T-cell (primary cell): Measurements from ENCODE around the gene B4GALNT1. TPM values are rescaled to one million over a fixed set of nuclear protein-coding genes. Genes with fewer than 3 reads are reported as not detected.
"Not testable (repeated sequence)": the region's sequence is repeated elsewhere in the genome, so short reads cannot be mapped to it uniquely, and the experiment has no call there.

ENCODE experiments used
- ATAC-seq, 4 experiments: fragments of 200-7000 bp in 3 of 4; fragments of 150-1000 bp in 1 of 4; cut with Tn5 transposase; replicated peaks in 1 of 4; 1 replicate in 3 of 4; 2 replicates in 1 of 4; pipeline ENCODE4 v1.10.0; 2021; ENCODE audit warnings: moderate library complexity in 3 of 4, mild to moderate bottlenecking in 2 of 4, moderate number of reproducible peaks in 1 of 4
- CTCF ChIA-PET, 2 donors: fragments of 300-600 bp; sonication (Branson Sonifier 250); formaldehyde crosslinking; loops; one replicate each; lab custom pipeline; 2022; ENCODE audit warnings: antibody characterized with exemption in 2 of 2; lab: Charles Lee
- POLR2A ChIA-PET, 2 donors: fragments of 300-600 bp; sonication (Branson Sonifier 250); formaldehyde crosslinking; loops; one replicate each; lab custom pipeline; 2022; ENCODE audit warnings: antibody characterized with exemption in 2 of 2; lab: Charles Lee
- DNase-seq, 35 experiments: peaks; one replicate each; pipeline versions ENCODE4 v3.0.0 to v3.0.0-alpha.2; 2013 to 2023
- H3K27ac ChIP-seq: one replicate; pipeline ENCODE4 v1.5.1; 2013; ENCODE audit warnings: low read length
- H3K27me3 ChIP-seq, 2 experiments: replicated peaks in 1 of 2; 1 replicate in 1 of 2; 2 replicates in 1 of 2; pipeline versions ENCODE4 v1.6.1 to v1.7.0; 2013; ENCODE audit warnings: low read length in 1 of 2, mixed read lengths in 1 of 2; ENCODE audit not compliant: control insufficient read depth in 2 of 2, insufficient read depth in 2 of 2; ENCODE audit errors: extremely low read depth in 1 of 2
- H3K36me3 ChIP-seq, 2 donors: 1 replicate in 1 of 2; 2 replicates in 1 of 2; pipeline versions ENCODE4 v1.6.1 to v1.7.0; 2013; ENCODE audit warnings: low read length in 1 of 2; ENCODE audit not compliant: control insufficient read depth in 2 of 2, insufficient read depth in 1 of 2; ENCODE audit errors: extremely low read depth in 1 of 2
- H3K4me1 ChIP-seq, 2 experiments: 1 replicate in 1 of 2; 2 replicates in 1 of 2; pipeline versions ENCODE4 v1.6.1 to v1.7.0; 2013; ENCODE audit warnings: low read length in 2 of 2, mixed read lengths in 1 of 2; ENCODE audit not compliant: insufficient read depth in 2 of 2, control insufficient read depth in 1 of 2; ENCODE audit errors: extremely low read depth in 1 of 2
- H3K4me3 ChIP-seq, 2 donors: 1 replicate in 1 of 2; 2 replicates in 1 of 2; pipeline versions ENCODE4 v1.5.1 to v1.7.0; 2013; ENCODE audit warnings: mild to moderate bottlenecking in 2 of 2, low read length in 1 of 2, moderate library complexity in 1 of 2; ENCODE audit not compliant: control insufficient read depth in 1 of 2; ENCODE audit errors: extremely low read depth in 1 of 2
- H3K9me3 ChIP-seq: 2 replicates; pipeline ENCODE4 v1.7.0; 2013
- H3K27ac Mint-ChIP-seq, 2 donors: one replicate each; pipeline ENCODE4 v1.8.0; 2020 to 2021; ENCODE audit warnings: mild to moderate bottlenecking in 2 of 2, mixed read lengths in 2 of 2
- H3K27me3 Mint-ChIP-seq, 2 donors: one replicate each; pipeline ENCODE4 v1.8.0; 2021 to 2022; ENCODE audit warnings: mixed read lengths in 2 of 2
- H3K36me3 Mint-ChIP-seq: one replicate; pipeline ENCODE4 v1.8.0; 2021; ENCODE audit warnings: mixed read lengths
- H3K4me1 Mint-ChIP-seq, 3 donors: one replicate each; pipeline ENCODE4 v1.8.0; 2020 to 2022; ENCODE audit warnings: mixed read lengths in 3 of 3, mild to moderate bottlenecking in 1 of 3
- H3K4me3 Mint-ChIP-seq, 3 donors: one replicate each; pipeline ENCODE4 v1.8.0; 2020 to 2022; ENCODE audit warnings: mild to moderate bottlenecking in 3 of 3, mixed read lengths in 3 of 3, moderate library complexity in 3 of 3
- H3K9me3 Mint-ChIP-seq, 3 donors: one replicate each; pipeline ENCODE4 v1.8.0; 2020 to 2022; ENCODE audit warnings: mixed read lengths in 3 of 3
- WGBS: methylation state at CpG from one replicate; pipeline ENCODE4 v1.1.5; 2013; ENCODE audit warnings: missing lambda C conversion rate; ENCODE audit not compliant: insufficient coverage; 5-methylcytosine and 5-hydroxymethylcytosine counted together
- total RNA-seq, 35 experiments: library from RNA in 6 of 35; stranded (reverse) in 6 of 35; fragments of 120-200 nt in 1 of 35; gene quantifications; one replicate each; pipeline versions ENCODE4 v1.2.1 to v1.2.4 and lab custom pipeline; 2013 to 2026

The B4GALNT1 gene
- total RNA-seq, 5 donors from 2014 or later (not counting 1 experiment from before 2014, with no cell fraction given) = 0.16 to 0.54 (median 0.26) TPM; not detected in 2

GRCh38 chr12:57640175-57641042, 7.4 kb upstream of the B4GALNT1 start:
- ChIA-PET CTCF (interaction anchor here in 1 of 2 donors (0.6 kb wide), 1 partner anchor 45 kb away, joined by 3 read pairs; no protein-coding TSS in a partner anchor), POLR2A (no interaction called here)
- H3K4me3 Mint-ChIP-seq = no peak overlapping the region
- Histone ChIP-seq H3K4me1 (no peaks in the 10 kb centered on the region), H3K27me3 (peaks cover 0 to 24% of the 10 kb centered on the region in 2 experiments), H3K9me3 (no peaks in the 10 kb centered on the region), H3K4me3 (no peak overlapping the region), H3K27ac (no peak overlapping the region), H3K36me3 (no peaks in the 10 kb centered on the region)
- WGBS = 82% methylated on average over 5 of the region's 7 CpGs
- DNase-seq = no peak
- no peak overlapping the region for H3K27ac Mint-ChIP-seq
- peaks cover 13 to 21% of the 10 kb centered on the region in 2 donors for H3K27me3 Mint-ChIP-seq
- no peaks in the 10 kb centered on the region for H3K36me3 Mint-ChIP-seq
- ATAC-seq = no peak
- H3K9me3 Mint-ChIP-seq = no peaks in the 10 kb centered on the region
- no peaks in the 10 kb centered on the region for H3K4me1 Mint-ChIP-seq

DNA sequence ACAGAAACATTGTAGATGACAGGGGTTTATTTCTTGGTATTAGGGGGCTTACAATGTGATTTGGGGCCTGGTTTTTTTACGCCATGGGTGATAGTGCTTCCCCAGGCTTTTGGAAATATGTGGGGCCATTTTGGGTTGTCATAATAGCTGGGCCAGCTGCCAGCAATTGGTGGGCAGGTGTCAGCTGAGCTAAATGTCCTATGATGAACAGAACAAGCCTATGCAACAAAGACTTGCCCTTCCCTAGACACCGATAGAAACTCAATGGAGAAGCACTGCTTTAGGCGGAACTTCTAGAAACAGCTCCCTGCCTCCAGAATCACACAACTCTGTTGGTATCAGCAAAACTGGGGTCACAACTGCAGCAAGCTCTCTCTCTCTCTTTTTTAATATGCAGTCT, 5.1 kb upstream of the B4GALNT1 start:
- H3K36me3 ChIP-seq = no peaks in the 10 kb centered on the region
- no peak overlapping the region for H3K4me3 ChIP-seq
- Mint-ChIP-seq H3K4me3 (no peak overlapping the region), H3K9me3 (no peaks in the 10 kb centered on the region), H3K27ac (no peak overlapping the region), H3K27me3 (peaks cover 16 to 33% of the 10 kb centered on the region in 2 donors), H3K36me3 (no peaks in the 10 kb centered on the region), H3K4me1 (peaks cover 0 to 5% (median 5%) of the 10 kb centered on the region in 3 donors)
- peaks cover 3 to 33% of the 10 kb centered on the region in 2 experiments for H3K27me3 ChIP-seq
- CTCF ChIA-PET = interaction anchor here in 1 of 2 donors (0.8 to 1.2 kb wide), 3 partner anchors 55 to 179 kb away, joined by 3 to 4 read pairs (median 4); no protein-coding TSS in a partner anchor
- DNase-seq (no peak), ATAC-seq (no peak)
- no peak overlapping the region for H3K27ac ChIP-seq
- peaks cover 0 to 3% of the 10 kb centered on the region in 2 experiments for H3K4me1 ChIP-seq
- 100% methylated on average over 1 of the region's 3 CpGs for WGBS
- POLR2A ChIA-PET = interaction anchor here in 1 of 2 donors (0.9 kb wide), 1 partner anchor 158 kb away, joined by 3 read pairs; the partner anchor contains the start of gene ARHGAP9
- no peaks in the 10 kb centered on the region for H3K9me3 ChIP-seq

DNA sequence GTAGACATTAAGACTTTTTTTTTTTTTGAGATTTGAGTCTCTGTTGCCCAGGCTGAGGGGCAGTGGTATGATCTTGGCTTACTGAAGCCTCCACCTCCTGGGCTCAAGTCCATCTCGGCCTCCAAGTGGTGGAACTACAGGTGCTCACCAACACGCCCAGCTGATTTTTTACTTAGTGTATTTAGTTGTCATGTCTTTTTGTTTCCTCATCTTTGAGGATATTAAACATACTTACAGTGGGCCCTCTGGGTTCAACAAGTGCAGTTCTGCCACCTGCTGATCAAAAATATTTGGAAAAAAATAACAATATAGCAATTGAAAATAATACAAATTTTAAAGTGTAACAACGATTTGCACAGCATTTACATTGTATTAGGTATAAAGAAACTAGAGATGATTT, 4.4 kb upstream of the B4GALNT1 start:
- DNase-seq (no peak), ATAC-seq (no peak)
- H3K27ac ChIP-seq = no peak overlapping the region
- CTCF ChIA-PET = interaction anchor here in 1 of 2 donors (0.8 to 1.2 kb wide), 3 partner anchors 54 to 178 kb away, joined by 3 to 4 read pairs (median 4); no protein-coding TSS in a partner anchor
- Mint-ChIP-seq H3K27ac (no peak overlapping the region), H3K4me1 (peaks cover 0 to 6% (median 5%) of the 10 kb centered on the region in 3 donors), H3K36me3 (no peaks in the 10 kb centered on the region), H3K9me3 (no peaks in the 10 kb centered on the region), H3K27me3 (peaks cover 16 to 34% of the 10 kb centered on the region in 2 donors), H3K4me3 (no peak overlapping the region)
- peaks cover 0 to 10% of the 10 kb centered on the region in 2 experiments for H3K4me1 ChIP-seq
- WGBS = no CpG with 5 or more reads among the region's 3 CpGs
- POLR2A ChIA-PET = interaction anchor here in 1 of 2 donors (0.9 kb wide), 1 partner anchor 157 kb away, joined by 3 read pairs; the partner anchor contains the start of gene ARHGAP9
- no peaks in the 10 kb centered on the region for H3K9me3 ChIP-seq
- peaks cover 3 to 36% of the 10 kb centered on the region in 2 experiments for H3K27me3 ChIP-seq
- no peaks in the 10 kb centered on the region for H3K36me3 ChIP-seq
- H3K4me3 ChIP-seq = no peak overlapping the region

- DNase-seq, H3K4me3 Mint-ChIP-seq, H3K27ac ChIP-seq, H3K36me3 ChIP-seq, POLR2A ChIA-PET, H3K4me1 Mint-ChIP-seq, ATAC-seq, CTCF ChIA-PET, H3K9me3 Mint-ChIP-seq, H3K4me3 ChIP-seq, H3K36me3 Mint-ChIP-seq, H3K27ac Mint-ChIP-seq, H3K9me3 ChIP-seq: not testable (repeated sequence)
- peaks cover 20 to 35% of the 10 kb centered on the region in 2 donors for H3K27me3 Mint-ChIP-seq
- 100% methylated on average over 1 of the region's 9 CpGs for WGBS
- peaks cover 3 to 43% of the 10 kb centered on the region in 2 experiments for H3K27me3 ChIP-seq
- peaks cover 0 to 16% of the 10 kb centered on the region in 2 experiments for H3K4me1 ChIP-seq
Observed at GRCh38 chr12:57636731-57637130, 3.7 kb upstream of the B4GALNT1 start.

DNA sequence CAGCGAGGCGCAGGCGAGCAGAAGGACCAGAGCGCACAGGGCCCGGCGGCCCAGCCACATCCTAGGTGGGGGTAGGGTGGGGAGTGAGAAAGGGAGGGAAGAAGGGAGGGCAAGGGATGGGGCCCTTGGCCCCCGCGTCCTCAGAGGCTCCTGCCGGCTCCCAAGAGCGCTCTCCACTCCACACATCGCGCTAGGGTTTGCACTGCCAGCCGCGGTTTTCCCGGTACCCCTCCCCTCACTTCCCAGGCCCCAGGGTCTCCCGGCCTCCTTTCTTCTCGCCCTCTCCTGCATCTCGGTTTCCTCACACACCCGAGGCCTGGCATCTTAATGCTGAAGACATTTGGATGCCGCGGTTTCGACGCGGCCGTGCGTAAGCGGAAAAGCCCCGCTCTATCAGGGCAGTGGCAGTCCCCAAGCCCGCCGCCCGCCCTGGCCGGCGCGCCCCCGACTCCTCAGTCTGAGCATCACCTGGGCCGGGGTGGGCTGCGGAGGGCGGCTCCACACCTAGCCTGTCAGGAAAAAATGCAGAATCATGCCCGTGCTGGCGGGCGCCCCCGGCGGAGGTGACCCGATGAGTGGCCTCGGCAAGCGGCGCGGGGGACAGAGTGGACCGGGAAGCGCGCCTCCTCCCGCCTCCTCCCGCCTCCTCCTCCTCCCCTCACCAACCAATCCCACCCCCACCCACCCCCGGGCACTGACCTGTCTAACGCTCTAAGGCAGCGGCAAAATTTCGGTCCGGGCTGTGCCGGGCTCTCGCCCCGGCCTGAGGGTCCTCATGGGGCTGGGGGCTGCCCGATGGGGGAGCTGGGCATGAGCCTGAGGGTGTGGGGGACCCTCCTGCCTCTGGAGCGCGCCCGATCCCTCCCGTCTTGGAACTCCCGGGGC, 686 bp downstream of the B4GALNT1 start:
- Mint-ChIP-seq H3K36me3 (no peaks in the 10 kb centered on the region), H3K4me1 (peaks cover 0 to 17% (median 13%) of the 10 kb centered on the region in 3 donors), H3K4me3 (peak overlapping the region; percentile 47 to 73 (median 56)), H3K27ac (no peak overlapping the region), H3K9me3 (no peaks in the 10 kb centered on the region), H3K27me3 (peaks cover 30 to 58% of the 10 kb centered on the region in 2 donors)
- Histone ChIP-seq H3K4me1 (peaks cover 0 to 27% of the 10 kb centered on the region in 2 experiments), H3K36me3 (no peaks in the 10 kb centered on the region), H3K27me3 (peaks cover 10 to 76% of the 10 kb centered on the region in 2 experiments), H3K27ac (no peak overlapping the region), H3K4me3 (peak overlapping the region; percentile 51 to 53), H3K9me3 (no peaks in the 10 kb centered on the region)
- peak in 6 of 35 experiments; percentile 18 to 55 (median 26) for DNase-seq
- CTCF ChIA-PET = interaction anchor here (0.6 to 1.7 kb wide), 12 partner anchors 10 to 205 kb away, joined by 3 to 11 read pairs (median 3); partner anchors contain the start of genes ARHGEF25 (in 1 of the 2) and PIP4K2C (in 1 of the 2)
- POLR2A ChIA-PET = no interaction called here
- 1% methylated on average over 42 of the region's 67 CpGs for WGBS
- ATAC-seq = peak; percentile 15 to 44 (median 24)
